GM21717 (cell line): ENCODE measurements around the gene ZNF507.

ENCODE experiments used
- ATAC-seq: cut with Tn5 transposase; IDR thresholded peaks from one replicate; pipeline ENCODE4 v1.9.1; 2021; ENCODE audit warnings: mild to moderate bottlenecking, moderate library complexity; ENCODE audit not compliant: unreplicated experiment

Gene ZNF507

DNA sequence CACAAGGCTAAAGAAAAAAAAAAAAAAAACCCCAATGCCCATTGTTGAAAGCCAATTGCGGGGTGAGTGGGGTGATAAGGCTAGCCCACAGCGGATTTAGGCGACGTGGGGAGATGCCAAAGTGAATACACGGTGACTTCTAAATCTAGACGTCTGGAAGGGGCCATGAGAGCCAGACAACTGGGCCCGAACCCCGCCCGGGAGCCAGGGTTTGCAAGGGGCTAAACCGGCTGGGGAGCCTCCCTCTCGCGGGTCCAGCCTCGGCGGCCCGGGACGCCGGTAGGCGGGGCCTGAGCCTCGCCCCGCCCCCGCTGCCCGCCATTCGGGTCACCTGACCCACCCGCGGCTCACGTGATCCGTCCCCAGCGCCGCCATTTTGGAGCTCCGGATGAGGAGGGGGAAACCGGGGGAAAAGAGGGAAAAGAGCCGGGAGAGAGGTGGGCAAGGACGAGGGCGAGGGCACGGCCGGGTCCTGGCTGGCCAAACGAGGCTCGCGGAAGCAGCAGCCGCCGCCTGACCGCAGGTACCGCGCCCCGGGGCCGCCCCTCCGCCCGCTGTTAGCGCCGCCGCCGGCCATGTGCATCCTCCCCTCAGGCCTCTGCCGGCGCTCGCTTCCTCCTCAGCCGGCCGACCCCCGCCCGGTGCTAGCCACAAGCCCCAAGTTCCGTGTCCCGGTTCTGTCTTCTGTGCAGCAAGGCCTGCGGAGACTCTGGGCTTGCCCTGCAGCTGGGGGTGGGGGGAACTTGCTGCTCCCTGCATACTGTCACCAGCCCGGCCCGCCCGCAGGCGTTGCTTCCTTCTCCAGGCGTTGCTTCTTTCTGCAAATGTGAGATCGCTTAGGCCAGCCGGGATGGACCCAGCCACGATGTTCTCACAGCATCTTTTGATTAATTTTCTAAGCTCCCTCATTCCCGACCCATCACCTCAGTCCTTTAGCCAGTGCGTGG, at the start of gene ZNF507:
Gene ZNF507, plus strand, starts transcription at position 350 of the 947 bp plus-strand sequence. CDS start 7,221 bp downstream, outside the sequence.
- peak; percentile 83 for ATAC-seq

GRCh38 chr19:32296694-32297093, 48.7 kb upstream of the ZNF507 start:
- no peak for ATAC-seq

GRCh38 chr19:32302778-32303177, 42.6 kb upstream of the ZNF507 start:
- no peak for ATAC-seq

DNA sequence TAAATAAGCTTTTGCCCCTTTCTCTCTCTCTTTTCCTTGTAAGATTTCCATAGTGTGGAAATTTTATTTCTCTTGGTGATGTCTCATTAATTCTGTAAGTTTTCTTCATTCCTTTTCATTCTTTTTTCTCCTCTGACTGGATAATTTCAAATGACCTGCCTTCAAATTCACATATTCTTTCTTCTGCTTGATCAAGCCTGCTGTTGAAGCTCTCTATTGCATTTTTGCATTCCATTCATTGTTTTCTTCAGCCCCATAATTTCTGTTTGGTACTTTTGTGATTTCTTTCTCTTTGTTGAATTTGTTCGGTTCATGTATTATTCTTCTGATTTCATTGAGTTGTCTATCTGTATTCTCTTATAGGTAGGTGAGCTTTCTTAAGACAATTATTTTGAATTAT, 42.2 kb upstream of the ZNF507 start:
- no peak for ATAC-seq

GRCh38 chr19:32307591-32307990, 37.8 kb upstream of the ZNF507 start:
- no peak for ATAC-seq

GRCh38 chr19:32308431-32309077, 36.9 kb upstream of the ZNF507 start:
- no peak for ATAC-seq

DNA sequence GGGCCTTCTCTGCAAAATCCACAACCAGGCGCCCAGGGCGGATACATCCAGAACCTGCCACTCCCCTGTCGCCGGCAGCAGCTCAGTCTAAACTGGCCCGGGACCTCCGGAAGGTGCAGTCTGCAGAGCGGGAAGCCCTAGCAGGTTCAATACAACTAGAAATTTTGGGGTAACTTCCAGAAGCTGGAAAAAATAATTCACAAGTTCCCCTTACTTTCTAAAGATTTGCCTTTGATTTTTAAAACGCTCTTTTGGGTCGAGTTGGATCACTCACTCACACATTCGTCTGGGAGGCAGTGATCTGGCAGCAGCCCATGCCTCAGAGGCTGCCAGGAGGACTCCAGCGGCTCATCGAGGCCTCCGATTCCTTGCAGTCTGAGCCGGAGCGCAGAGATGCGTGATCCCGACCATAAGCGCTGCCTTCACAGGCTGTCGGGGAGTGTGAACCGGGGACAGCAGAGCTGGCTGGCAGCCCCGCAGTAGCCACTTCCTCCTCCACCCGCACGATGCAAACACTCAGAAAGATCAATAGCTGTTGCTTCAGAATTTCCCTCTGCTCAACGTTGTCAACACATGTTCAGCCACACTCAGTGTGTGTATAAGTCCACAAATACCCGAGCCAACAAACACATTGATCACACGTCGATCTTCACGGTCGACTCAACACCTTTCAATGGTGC, 35.6 kb upstream of the ZNF507 start:
- ATAC-seq = no peak

DNA sequence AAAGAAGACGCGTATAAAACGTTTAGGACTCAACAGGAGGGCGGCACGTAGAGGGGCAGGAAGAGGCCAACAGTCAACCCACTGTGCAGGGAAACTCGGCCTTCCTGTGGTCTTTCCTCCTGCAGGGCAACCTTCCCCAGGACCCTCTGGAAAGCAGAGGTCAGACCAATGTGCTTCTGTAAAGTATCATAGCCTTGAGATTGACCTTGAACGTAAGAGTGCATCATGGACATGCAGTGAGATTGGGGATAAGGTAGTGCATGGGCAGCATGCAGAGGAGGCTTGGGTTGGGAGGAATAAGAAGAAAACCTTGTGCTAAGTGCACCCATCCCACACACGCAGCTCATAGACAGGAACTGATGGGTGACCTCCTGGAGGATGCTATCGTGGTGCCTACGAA, 34.0 kb upstream of the ZNF507 start:
- no peak for ATAC-seq

DNA sequence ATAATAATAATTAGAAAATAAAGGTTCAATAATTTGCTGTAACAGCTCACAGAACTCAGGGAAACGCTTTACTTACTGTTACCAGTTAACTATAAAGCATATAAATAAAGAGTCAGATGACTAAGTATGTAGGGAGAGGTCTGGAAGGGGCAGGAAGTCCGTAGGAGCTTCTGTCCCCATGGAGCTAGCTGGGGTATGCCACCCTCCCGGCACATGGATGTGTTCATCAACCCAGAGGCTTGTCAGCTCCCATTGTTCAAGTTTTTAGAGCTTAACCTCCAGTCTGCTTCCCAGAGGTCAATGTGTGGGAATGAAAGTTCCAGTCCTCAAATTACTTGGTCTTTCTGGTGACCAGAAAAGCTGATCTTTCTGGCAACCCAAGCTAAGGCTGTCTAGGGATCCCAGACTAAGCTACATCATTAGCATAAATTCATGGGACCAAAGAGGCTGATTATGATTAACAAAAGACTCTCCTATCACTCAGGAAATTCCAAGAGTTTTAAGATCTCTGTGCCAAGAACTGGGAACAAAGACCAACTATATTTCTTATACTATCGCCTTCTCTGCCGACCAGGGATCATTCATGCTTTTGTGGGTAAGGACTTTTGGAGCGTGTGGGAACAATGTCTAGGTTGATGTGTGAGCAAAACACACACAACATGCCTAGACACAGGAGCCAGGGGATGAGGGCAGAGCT, 31.7 kb upstream of the ZNF507 start:
- no peak for ATAC-seq

DNA sequence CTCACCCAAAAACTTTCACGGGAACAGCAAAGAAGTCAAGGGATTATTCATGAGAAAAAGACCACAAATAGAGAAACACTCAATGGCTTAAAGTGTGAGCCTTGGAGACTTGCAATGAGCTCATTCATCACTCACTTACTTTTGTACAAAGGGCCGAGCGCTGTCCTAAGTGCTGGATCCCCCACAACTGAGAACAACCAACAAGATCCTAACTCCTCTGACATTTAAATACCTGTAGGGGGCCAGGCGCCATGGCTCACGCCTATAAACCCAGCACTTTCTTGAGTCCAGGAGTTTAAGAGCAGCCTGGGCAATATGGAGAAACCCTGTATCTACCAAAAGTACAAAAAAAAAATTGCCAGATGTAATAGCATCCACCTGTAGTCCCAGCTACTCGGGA, 29.4 kb upstream of the ZNF507 start:
- no peak for ATAC-seq

DNA sequence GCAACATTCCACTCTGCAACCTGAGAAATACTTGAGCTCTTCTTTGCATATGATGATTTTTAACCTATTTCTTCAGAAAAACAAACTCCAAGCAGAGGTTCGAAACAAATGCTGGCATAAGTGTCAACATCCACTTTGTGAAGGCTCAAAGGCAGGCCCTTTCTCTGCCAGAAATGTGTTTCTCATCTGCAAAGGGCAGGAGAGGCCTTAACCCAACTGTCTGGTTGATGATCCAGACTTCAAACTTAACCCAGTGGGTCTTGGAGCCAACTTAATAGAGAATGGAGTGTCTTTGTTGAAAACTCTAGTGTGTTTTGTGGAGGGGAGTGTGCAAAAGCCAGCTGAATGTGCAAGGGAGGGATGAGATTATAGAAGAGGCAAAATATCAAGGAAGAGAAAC, 28.3 kb upstream of the ZNF507 start:
- ATAC-seq = no peak

- ATAC-seq = no peak
These were observed 26.4 kb upstream of the ZNF507 start for GRCh38 chr19:32318884-32319520.

- ATAC-seq = no peak
These were observed 22.9 kb upstream of the ZNF507 start for GRCh38 chr19:32322541-32322940.

DNA sequence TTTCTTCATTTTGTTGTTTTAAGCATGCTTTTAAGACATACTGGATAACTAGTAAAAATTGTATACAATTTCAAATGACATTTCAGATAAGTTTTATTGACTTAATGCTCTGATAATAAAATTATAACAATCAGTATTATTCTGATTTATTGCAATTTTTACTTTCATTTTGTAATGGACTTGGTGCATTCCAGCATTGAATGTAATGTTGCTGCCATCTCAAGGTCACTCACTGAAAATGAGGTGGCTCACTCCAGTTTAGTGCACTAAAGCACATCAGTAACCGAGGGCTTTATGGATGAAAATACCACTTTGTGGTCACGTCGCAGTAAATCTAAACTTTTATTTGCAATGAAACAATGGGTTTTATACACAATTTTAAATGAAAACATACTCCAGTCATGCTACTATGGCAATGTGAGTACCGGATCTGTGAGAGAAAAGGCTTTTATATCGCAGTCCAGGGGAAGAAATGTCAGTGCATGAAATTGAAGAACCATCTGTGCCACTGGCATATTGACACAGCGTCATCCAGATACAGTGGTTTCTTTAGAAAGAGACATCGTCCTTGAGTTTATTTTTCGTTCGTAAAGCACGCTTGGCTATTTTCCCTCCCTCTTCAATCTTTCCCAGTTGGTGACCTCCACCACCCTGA, 20.7 kb upstream of the ZNF507 start:
- ATAC-seq = no peak

DNA sequence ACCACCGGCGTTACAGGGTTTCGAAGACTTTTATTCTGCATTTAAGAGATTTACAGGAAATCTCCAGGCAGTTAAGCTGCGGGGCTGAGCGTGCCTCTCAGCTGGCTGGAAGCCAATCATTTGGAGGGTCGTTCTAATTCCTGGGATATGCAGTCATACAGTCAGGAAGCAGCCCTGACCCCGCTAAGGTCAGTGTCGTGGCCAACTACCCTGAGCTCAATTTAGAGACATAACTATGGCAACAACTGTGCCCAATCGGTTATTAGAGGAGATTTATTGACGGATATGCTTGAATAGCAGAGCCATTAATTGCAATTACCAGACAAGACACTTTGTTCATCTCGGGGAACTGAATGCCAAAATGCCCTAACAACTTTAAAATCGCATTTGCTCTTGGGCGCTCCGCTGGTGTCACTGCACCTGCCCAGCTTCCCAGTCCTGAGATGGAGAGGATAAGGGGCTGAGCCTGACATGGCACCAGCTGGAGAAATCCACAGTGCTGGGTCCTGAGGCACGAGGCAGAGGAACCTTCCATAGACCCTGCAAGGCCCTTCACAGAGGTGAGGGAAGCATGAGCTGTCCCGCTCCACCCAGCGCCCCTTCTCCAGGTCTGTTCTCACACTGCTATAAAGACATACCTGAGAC, 15.1 kb upstream of the ZNF507 start:
- ATAC-seq = no peak

DNA sequence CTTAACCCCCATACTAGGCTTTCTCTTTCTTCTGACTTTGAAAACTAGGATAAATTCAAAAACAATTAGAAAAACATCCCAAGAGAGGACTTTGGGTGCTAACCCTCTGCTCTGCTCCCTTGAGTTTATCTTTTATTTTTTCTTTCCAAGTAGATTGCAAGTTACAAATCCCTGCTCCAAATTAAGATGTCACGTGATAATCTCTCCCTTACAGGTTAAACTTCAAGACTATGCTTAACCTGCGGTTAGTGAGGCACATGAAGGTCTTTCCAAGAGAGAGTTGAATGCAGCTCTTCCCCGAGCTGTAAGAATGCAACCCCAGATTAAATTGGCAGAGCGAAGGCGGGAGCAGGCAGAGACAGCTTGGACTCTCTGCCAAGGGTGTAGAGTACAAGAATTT, 12.2 kb upstream of the ZNF507 start:
- no peak for ATAC-seq

DNA sequence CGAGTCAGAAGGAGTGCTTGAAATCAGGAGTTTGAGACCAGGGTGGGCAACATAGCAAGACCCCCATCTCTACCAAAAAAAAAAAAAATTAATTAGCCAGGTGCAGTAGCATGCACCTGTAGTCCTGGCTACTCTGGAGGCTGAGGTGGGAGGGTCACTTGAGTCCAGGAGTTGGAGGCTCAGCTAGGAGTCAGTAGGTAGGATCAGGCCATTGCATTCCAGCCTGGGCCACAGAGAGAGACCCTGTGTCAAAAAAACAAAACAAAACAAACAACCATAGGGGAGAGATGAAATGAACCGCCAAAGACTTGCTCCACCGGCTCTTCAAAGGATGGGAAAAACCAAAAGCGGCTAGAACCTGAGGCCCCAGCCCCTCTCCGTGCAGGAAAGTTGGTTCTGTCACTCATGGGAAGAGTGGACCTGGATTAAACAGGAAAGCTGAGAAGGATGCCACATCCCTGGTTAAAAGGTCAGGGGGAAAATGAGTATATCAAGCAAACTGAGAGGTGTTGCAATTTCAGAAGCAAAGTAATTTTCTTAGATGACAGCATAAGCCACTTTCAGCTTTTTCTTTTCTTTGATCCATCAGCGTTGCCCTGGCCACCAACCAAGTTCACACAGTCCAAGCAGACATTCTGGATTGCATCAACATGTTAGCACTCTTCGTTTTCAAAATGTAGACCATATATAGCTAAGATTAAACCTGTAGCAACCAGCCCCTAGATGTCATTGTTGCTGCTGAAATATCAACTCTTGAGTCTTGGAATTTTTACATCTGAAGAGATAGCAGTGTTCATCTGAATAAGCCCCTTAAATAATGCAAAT, 8.9 kb upstream of the ZNF507 start:
- no peak for ATAC-seq

DNA sequence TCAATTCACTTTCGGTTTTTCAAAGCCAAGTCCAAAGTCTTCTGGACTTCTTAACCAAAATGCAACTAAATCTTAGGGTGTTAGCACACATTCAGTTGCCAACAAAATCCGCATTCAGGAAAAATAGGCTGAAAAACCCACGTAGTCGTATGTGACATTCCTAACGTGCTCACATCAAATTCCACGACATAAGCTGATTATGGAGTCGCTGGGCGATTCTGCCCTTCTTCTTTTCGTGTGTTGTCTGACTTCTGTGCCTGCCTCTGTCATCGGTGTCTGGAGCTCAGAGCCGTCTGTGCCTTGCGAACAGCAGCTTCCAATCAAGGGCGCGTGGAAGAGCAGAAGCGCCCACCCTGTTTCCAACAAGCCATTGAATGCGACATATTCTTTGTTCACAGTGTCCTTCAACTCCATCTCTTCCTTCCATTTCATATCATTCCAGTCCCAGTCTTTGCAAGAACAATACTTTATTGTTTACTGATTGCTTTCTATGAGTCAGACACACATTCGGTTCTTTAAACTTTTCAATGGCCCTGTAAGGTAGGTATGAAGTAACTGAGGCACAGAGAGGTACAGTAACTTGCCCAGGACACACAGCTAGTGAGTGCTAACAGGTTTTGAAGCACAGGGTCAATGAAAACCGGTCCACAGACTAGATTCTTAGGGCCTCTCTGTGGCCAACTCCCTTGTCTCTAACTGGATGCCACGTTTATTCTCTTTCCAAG, 8.2 kb upstream of the ZNF507 start:
- no peak for ATAC-seq
